ENCODE results near the gene CA5A.
"Not testable (repeated sequence)": the region's sequence is repeated elsewhere in the genome, so short reads cannot be mapped to it uniquely, and the experiment has no call there.

Gene CA5A

DNA sequence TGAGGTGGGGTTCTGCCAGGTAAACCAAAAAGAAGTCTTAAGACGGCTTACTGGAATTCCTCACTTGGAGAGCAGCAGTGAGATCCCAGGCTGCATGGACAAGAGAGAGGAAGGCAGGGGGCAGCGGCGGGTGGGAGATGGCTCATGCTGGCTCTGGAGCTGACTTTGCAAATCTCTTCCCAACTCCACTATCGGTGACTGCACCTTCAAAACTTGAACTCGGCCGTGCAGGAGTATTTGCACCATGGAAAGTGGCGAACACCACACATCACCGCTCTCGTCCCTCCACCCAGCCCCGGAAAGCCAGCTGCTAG is 16.7 kb downstream of the CA5A start:
- no peak for DNase-seq

GRCh38 chr16:87918866-87919680 is 17.3 kb downstream of the CA5A start:
- no peak for DNase-seq

GRCh38 chr16:87918338-87918737 is 18.0 kb downstream of the CA5A start:
- DNase-seq = no peak

GRCh38 chr16:87917503-87917902 is 18.8 kb downstream of the CA5A start:
- DNase-seq = no peak

GRCh38 chr16:87914812-87915211 is 21.5 kb downstream of the CA5A start:
- DNase-seq = no peak

DNA sequence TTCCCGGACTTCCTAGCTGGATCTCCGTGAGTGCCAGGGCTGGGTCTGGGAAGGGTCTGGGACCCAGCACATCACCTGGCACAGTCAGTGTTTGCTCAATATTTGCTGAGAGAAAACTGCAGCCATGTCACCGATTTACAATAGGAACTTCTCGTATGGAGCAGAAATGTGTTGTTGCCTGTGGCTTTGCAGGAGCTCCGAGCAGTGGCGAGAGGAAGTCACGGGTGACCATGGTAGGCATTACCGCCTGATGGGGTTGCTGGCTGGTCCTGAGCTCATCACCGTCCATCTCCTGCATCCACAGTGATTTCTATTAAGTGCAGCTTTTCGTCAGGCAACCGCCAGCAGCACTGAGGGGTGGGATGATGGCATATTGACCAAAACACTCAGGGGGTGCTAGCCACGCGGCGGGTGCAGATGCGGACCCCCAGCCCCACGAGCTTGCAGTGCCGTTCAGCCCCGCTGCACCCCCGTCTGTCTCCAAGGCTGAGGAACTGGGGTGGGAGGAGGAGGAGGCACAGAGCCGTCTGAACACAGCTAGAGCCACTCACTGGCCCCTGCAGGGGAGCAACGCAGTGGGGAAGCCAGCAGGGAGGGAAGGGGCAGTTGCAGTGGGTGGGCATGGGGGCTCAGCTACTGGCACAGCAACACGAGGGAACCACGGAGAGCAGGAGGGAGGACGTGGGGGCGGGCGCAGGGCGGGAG is 22.2 kb downstream of the CA5A start:
- not testable (repeated sequence) for DNase-seq

GRCh38 chr16:87912691-87913090 is 23.6 kb downstream of the CA5A start:
- not testable (repeated sequence) for DNase-seq

GRCh38 chr16:87911106-87911763 is 25.1 kb downstream of the CA5A start:
- not testable (repeated sequence) for DNase-seq

DNA sequence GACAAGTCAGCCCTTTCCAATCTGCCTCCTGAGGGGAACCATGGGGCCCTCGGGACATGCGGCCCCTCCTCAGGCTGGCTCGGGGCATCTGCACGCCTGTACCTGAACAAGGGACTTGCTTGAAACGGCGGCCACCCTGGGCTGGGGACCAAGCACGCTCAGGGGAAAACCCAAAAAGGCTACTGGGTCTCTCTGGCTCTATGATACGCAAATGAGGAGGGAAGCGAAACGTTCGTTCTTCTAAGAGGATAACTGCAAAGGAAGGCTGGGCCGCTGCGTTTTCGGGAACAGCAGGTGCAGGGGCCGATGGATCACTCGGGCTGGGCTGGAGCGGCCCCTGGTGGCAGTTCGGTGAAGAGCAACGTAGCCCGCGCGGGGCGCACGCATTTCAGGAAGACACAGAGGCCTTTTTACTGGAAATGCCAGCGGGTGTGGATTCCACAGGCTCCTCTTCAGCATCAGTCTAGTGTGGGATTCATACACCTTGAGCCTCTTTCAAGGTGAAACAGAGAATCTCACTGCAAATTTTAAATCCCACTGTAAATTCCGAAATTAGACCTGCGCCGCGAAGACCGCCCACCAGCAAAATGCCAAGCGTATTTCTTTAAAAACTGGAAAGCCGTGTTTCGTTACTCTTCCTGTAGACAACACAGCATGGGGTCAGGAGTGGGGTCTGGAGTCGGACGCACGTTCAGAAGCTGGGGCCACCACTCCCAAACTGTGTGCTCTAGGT is 27.0 kb downstream of the CA5A start:
- DNase-seq = peak; percentile 92

GRCh38 chr16:87908101-87908500 is 28.2 kb downstream of the CA5A start:
- not testable (repeated sequence) for DNase-seq

- DNase-seq = not testable (repeated sequence)
These were observed 30.8 kb downstream of the CA5A start for GRCh38 chr16:87905521-87905920.

DNA sequence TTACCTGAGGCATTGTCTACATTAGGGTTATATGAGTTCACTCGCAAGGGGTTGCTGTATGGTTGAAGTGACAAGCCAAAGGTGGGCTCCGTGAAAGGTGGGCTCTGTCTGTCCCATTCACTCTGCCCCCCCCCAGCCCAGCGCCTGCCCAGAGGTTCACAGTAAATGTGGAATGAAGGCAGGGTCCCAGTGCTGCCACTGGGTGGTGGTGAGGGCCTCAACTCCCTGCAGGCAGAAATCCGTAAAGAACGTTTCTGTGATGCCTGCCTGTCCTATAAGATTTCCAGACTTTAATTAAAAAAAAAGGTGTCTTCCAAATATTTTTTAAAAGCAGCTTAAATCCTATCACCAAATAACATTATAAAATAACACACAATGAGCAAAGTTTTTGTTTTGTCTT is 31.4 kb downstream of the CA5A start:
- DNase-seq = not testable (repeated sequence)

DNA sequence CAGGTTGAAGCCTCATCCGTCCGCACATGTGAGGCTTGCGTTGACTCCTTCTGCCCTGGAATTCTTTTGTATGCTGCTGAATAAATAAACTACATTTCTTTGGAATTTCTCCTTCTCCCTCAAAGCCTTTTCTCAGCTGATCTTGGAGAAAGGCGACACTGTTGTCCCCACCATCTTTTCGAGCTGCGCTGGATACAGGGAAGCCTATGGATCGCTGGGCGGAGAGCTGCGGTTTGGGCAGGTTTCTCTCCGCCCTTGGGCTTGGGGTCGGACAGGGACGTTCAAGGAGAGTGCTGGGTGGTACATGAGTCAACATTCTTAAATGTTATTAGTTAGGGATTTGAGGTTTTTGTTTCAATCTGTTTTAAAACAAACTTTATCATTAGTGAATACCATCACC is 35.8 kb downstream of the CA5A start:
- not testable (repeated sequence) for DNase-seq

DNA sequence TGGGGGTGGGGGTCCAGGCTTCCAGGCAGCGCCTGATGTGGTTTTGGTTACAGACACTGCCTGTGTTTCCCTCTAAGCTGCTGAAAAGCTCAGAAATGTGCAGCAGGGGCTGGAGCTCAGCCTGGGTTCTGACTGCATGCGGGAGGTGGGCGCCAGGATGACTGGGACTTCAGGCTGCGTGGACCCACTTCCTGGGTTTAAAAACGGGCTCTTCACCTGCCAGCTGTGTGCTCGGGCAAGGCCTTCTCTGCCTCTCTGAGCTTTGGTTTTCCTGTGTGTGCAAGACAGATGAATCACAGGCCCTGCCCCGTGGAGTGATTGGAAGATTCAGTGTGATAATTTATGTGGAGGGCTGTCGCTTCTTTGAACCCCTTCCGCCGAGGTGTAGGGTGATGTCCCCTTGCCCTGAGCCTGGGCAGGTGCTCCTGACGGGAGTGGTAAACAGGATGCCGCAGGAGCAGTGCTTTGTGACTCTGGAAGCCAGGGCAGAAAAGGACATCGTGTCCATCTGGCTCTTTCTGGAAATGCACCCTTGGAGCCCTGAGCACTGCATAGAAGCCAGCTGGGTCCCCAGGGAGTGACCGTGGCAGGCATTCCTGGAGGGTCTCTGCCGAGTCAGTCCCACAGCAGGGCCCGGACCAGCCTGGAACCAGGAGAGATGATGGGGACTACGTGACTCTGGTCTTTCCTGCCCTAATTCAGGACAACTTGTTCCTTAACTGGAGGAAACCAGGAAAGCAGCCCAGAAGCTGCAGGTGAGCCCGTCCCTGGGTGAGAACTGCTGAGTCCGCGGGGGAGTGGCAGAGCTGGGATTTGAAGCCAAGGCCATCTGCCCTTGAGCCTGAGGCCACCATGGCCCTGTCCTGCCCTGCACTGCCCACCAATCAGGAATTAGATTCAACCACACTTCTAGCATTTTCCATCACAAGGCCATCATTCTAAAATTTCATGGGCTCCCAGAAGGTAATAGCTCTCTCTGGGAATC is 38.5 kb downstream of the CA5A start:
- DNase-seq = peak; percentile 54

DNA sequence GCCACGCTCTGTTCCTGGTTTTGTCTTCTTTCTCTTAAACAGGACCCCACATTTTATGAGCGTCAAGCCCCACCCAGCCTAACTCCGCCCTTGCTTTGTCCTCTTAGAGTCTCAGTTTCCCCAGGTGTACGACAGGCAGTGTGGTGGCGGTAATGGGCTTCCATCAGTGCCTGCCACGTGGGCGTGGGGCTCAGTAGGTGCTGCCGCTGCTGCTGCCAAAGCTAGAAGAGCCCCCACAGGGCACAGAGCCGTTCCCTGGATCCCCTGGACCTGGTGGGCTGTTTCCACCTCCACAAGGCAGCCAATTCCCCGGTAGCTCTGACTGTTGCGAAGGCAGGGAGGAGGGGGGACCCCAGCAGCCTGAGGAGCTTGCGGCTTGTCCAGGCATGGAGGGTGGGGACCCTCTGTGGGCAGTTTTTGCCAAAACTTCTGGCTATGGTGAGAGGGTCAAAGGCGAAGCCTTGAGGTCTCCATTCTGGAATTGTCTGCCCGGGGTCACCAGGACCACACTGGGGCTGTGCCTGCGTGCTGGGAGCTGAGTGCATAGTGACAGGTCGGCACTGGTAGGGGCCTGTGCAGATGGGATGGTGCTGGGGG is 39.3 kb downstream of the CA5A start:
- DNase-seq = not testable (repeated sequence)

DNA sequence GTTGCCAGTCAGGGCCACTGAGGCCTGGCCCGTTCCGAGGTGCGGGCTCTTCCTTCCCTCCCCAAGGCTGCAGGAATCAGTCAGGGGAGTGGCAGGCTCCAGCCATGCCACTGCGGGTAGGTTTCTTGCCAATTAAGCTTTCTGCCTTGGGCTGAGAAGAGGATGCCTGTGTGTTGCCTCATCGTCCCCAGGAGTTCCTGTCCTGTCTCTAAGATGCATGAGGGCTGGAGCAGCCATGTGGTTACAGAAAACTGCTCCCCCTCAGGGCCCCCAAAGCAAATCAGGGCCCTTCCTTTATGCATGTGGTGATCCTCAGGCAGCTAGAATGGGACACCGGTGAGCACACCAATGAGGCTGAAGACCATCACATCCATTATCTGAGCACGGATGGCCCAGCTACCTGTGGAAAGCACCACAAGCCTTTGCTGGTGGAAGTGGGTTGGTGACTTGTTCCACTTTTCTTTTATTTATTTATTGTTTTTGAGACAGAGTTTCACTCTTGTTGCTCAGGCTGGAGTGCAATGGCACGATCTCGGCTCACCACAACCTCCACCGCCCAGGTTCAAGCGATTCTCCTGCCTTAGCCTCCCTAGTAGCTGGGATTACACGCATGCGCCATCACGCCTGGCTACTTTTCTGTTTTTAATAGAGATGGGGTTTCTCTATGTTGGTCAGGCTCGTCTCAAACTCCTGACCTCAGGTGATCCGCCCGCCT is 40.0 kb downstream of the CA5A start:
- not testable (repeated sequence) for DNase-seq

GRCh38 chr16:87895641-87896141 is 40.6 kb downstream of the CA5A start:
- DNase-seq = peak; percentile 76

DNA sequence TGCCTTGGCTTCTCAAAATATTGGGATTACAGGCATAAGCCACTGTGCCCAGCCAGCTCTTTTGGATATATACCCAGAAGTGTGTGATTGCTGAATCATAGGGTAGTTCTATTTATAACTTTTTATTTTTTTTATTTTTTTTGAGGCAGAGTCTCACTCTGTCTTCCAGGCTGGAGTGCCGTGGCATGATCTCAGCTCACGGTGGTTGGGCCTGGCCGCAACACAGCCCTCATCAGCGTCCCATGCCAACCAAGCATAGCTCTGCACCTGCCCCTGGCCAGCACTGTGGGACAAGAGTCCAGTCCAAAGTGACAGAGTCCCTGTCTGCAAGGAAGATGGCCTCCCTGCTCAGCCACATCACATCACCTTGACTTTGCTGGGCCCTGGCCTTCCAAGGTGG is 42.3 kb downstream of the CA5A start:
- DNase-seq = not testable (repeated sequence)

GRCh38 chr16:87891764-87892163 is 44.6 kb downstream of the CA5A start:
- DNase-seq = no peak

- DNase-seq = peak; percentile 56
These were observed 46.6 kb downstream of the CA5A start for GRCh38 chr16:87889762-87890161.

DNA sequence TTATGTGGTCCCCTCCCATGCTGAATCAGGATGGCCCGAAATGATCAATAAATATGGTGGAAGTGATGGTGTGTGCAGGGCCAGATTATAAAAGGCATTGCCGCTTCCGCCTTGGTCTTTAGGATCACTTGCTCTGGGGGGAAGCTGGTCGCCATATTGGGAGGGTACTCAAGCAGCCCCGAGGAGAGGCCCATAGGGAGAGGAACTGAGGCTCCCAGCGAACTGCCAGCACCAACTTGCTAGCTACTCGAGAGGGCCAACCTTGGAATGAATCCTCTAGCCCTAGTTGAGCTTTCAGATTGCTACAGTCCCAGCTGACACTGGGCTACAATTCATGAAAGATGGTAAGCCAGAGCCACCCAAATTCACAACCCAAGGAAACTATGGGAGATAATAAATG is 48.0 kb downstream of the CA5A start:
- not testable (repeated sequence) for DNase-seq
